DND-41 (cell line): ENCODE measurements around the gene TRPT1.

ENCODE experiments used
- ATAC-seq: fragments of 200-7000 bp; cut with Tn5 transposase; 3 replicates; pipeline ENCODE4 v1.9.1; 2021; ENCODE audit warnings: low read depth; ENCODE audit not compliant: insufficient read depth
- DNase-seq: peaks from one replicate; pipeline ENCODE4 v3.0.0-alpha.2; 2020
- H2AFZ ChIP-seq: 2 replicates; pipeline ENCODE4 v1.6.0; 2012; ENCODE audit warnings: low read depth, low read length
- H3K27ac ChIP-seq: 2 replicates; pipeline ENCODE4 v1.5.1; 2012; ENCODE audit warnings: low read length, inconsistent platforms
- H3K27me3 ChIP-seq: fragments of 200-600 bp; sonication (generic); 2 replicates; pipeline ENCODE4 v1.6.0; 2012; ENCODE audit warnings: low read length, mild to moderate bottlenecking, inconsistent platforms; ENCODE audit not compliant: insufficient read depth, poor library complexity
- H3K36me3 ChIP-seq: 2 replicates; pipeline ENCODE4 v1.5.1; 2012; ENCODE audit warnings: low read length, inconsistent platforms; ENCODE audit not compliant: insufficient read depth
- H3K4me1 ChIP-seq: 2 replicates; pipeline ENCODE4 v1.5.1; 2012; ENCODE audit warnings: mild to moderate bottlenecking, low read length; ENCODE audit not compliant: insufficient read depth
- H3K4me2 ChIP-seq: 2 replicates; pipeline ENCODE4 v1.6.0; 2012; ENCODE audit warnings: mild to moderate bottlenecking, moderate library complexity, low read length, inconsistent platforms; ENCODE audit not compliant: insufficient read depth
- H3K4me3 ChIP-seq, 2 experiments: fragments of 200-600 bp in 1 of 2; shearing (Covaris generic) in 1 of 2; 2 replicates each; pipeline ENCODE4 v1.5.1; 2012 to 2016; ENCODE audit warnings: inconsistent platforms in 2 of 2, low read length in 2 of 2, mild to moderate bottlenecking in 2 of 2, low read depth in 1 of 2, moderate library complexity in 1 of 2
- H3K79me2 ChIP-seq: 2 replicates; pipeline ENCODE4 v1.6.0; 2012; ENCODE audit warnings: low read length, inconsistent platforms; ENCODE audit not compliant: insufficient read depth
- H3K9ac ChIP-seq: 2 replicates; pipeline ENCODE4 v1.6.0; 2012; ENCODE audit warnings: low read depth, mild to moderate bottlenecking, inconsistent platforms, low read length, moderate library complexity
- H3K9me3 ChIP-seq: 2 replicates; pipeline ENCODE4 v1.5.1; 2012; ENCODE audit warnings: low read length, moderate library complexity, mild to moderate bottlenecking, inconsistent platforms; ENCODE audit not compliant: insufficient read depth, severe bottlenecking
- H4K20me1 ChIP-seq: 2 replicates; pipeline ENCODE4 v1.6.0; 2012; ENCODE audit warnings: low read length; ENCODE audit not compliant: insufficient read depth
- CTCF ChIP-seq: IDR thresholded peaks from 2 replicates; pipeline ENCODE4 v1.5.1; 2012; ENCODE audit warnings: borderline replicate concordance, low read length, moderate library complexity, mild to moderate bottlenecking; ENCODE audit not compliant: poor library complexity, severe bottlenecking; ENCODE audit errors: extremely low read depth
- EZH2 ChIP-seq: IDR thresholded peaks from 3 replicates; pipeline ENCODE4 v1.6.1; 2012; ENCODE audit warnings: borderline replicate concordance, low read depth, mild to moderate bottlenecking, moderate library complexity, low read length, inconsistent platforms; ENCODE audit not compliant: severe bottlenecking

Gene TRPT1

GRCh38 chr11:64249038-64249437, 23.1 kb upstream of the TRPT1 start:
- ATAC-seq (no peak), DNase-seq (no peak)
- Histone ChIP-seq H3K27ac (no peak overlapping the region), H4K20me1 (peaks cover 21% of the 10 kb centered on the region), H3K9ac (no peak overlapping the region), H3K4me3 (no peak overlapping the region), H3K27me3 (no peaks in the 10 kb centered on the region), H3K79me2 (peaks cover 28% of the 10 kb centered on the region), H3K36me3 (peaks cover 12% of the 10 kb centered on the region), H2AFZ (no peak overlapping the region), H3K4me1 (peaks cover 52% of the 10 kb centered on the region), H3K4me2 (no peak overlapping the region), H3K9me3 (no peaks in the 10 kb centered on the region)
- no peak for TF ChIP-seq CTCF
- TF ChIP-seq EZH2 = no peak

GRCh38 chr11:64248578-64248977, 22.6 kb upstream of the TRPT1 start:
- Histone ChIP-seq H3K4me3 (no peak overlapping the region), H4K20me1 (peaks cover 22% of the 10 kb centered on the region), H3K9ac (no peak overlapping the region), H3K9me3 (no peaks in the 10 kb centered on the region), H3K4me1 (peaks cover 56% of the 10 kb centered on the region), H3K4me2 (no peak overlapping the region), H3K36me3 (peaks cover 17% of the 10 kb centered on the region), H3K27ac (no peak overlapping the region), H3K27me3 (no peaks in the 10 kb centered on the region), H2AFZ (no peak overlapping the region), H3K79me2 (peaks cover 32% of the 10 kb centered on the region)
- ATAC-seq = no peak
- DNase-seq = no peak
- no peak for TF ChIP-seq CTCF
- TF ChIP-seq EZH2 = no peak

- peaks cover 39% of the 10 kb centered on the region for H3K79me2 ChIP-seq
- H3K4me2 ChIP-seq = no peak overlapping the region
- peaks cover 24% of the 10 kb centered on the region for H3K36me3 ChIP-seq
- H3K27ac ChIP-seq = no peak overlapping the region
- no peak overlapping the region for H3K4me3 ChIP-seq
- no peak overlapping the region for H2AFZ ChIP-seq
- ATAC-seq = no peak
- peaks cover 28% of the 10 kb centered on the region for H4K20me1 ChIP-seq
- H3K9me3 ChIP-seq = no peaks in the 10 kb centered on the region
- TF ChIP-seq EZH2 (no peak), CTCF (no peak)
- H3K27me3 ChIP-seq = no peaks in the 10 kb centered on the region
- no peak for DNase-seq
- peaks cover 61% of the 10 kb centered on the region for H3K4me1 ChIP-seq
- no peak overlapping the region for H3K9ac ChIP-seq
These were observed 21.9 kb upstream of the TRPT1 start for GRCh38 chr11:64247729-64248531.
